CD4-positive, alpha-beta T cell (primary cell): ENCODE measurements around the gene TRIM67. TPM values are rescaled to one million over a fixed set of nuclear protein-coding genes. Genes with fewer than 3 reads are reported as not detected.

Source experiments
- ATAC-seq: fragments of 200-7000 bp; cut with Tn5 transposase; one replicate; pipeline ENCODE4 v1.10.0; 2022; ENCODE audit warnings: mild to moderate bottlenecking; ENCODE audit not compliant: poor library complexity
- CTCF ChIA-PET: fragments of 350-600 bp; sonication (Branson Sonifier 250); formaldehyde crosslinking; loops from one replicate; lab custom pipeline; 2021; ENCODE audit warnings: antibody characterized with exemption, inconsistent platforms; lab: Charles Lee
- POLR2A ChIA-PET: fragments of 350-600 bp; sonication (Branson Sonifier 250); formaldehyde crosslinking; loops from one replicate; lab custom pipeline; 2021; ENCODE audit warnings: antibody characterized with exemption, inconsistent platforms; lab: Charles Lee
- DNase-seq, 14 experiments: peaks; one replicate each; pipeline ENCODE4 v3.0.0-alpha.2; 2013 to 2020; ENCODE audit warnings: mixed read lengths in 2 of 14
- H3K27ac ChIP-seq, 2 donors: one replicate each; pipeline versions ENCODE4 v1.5.1 to v1.7.0; 2013; ENCODE audit warnings: low read length in 2 of 2, low read depth in 1 of 2, mild to moderate bottlenecking in 1 of 2
- H3K27me3 ChIP-seq, 2 experiments: 1 replicate in 1 of 2; 2 replicates in 1 of 2; pipeline versions ENCODE4 v1.6.1 to v1.7.0; 2013; ENCODE audit warnings: low read length in 2 of 2, control low read depth in 1 of 2, mild to moderate bottlenecking in 1 of 2, moderate library complexity in 1 of 2; ENCODE audit not compliant: insufficient read depth in 2 of 2, control insufficient read depth in 1 of 2
- H3K36me3 ChIP-seq: one replicate; pipeline ENCODE4 v1.6.1; 2013; ENCODE audit warnings: low read length, control low read depth; ENCODE audit not compliant: insufficient read depth
- H3K4me1 ChIP-seq: one replicate; pipeline ENCODE4 v1.6.1; 2013; ENCODE audit warnings: low read length, control low read depth; ENCODE audit not compliant: insufficient read depth
- H3K4me3 ChIP-seq: one replicate; pipeline ENCODE4 v1.5.1; 2013; ENCODE audit warnings: mild to moderate bottlenecking, low read length, moderate library complexity
- H3K9me3 ChIP-seq, 2 experiments: 1 replicate in 1 of 2; 2 replicates in 1 of 2; pipeline versions ENCODE4 v1.6.1 to v1.7.0; 2013; ENCODE audit warnings: low read length in 2 of 2, mild to moderate bottlenecking in 2 of 2, control low read depth in 1 of 2, moderate library complexity in 1 of 2; ENCODE audit not compliant: control insufficient read depth in 1 of 2, insufficient read depth in 1 of 2
- H3K27ac Mint-ChIP-seq: one replicate; pipeline ENCODE4 v1.8.0; 2020; ENCODE audit warnings: mixed read lengths
- H3K27me3 Mint-ChIP-seq: one replicate; pipeline ENCODE4 v1.8.0; 2021; ENCODE audit warnings: mixed read lengths
- H3K36me3 Mint-ChIP-seq: one replicate; pipeline ENCODE4 v1.8.0; 2021; ENCODE audit warnings: low read depth, mixed read lengths
- H3K4me1 Mint-ChIP-seq: one replicate; pipeline ENCODE4 v1.8.0; 2021; ENCODE audit warnings: low read depth, mixed read lengths
- H3K4me3 Mint-ChIP-seq: one replicate; pipeline ENCODE4 v1.8.0; 2020; ENCODE audit warnings: mild to moderate bottlenecking, mixed read lengths
- H3K9me3 Mint-ChIP-seq: one replicate; pipeline ENCODE4 v1.8.0; 2020; ENCODE audit warnings: mixed read lengths
- intact Hi-C, 2 experiments: fragments of 100-400 bp; cut with DNase I in 1 of 2; cut with micrococcal nuclease in 1 of 2; formaldehyde crosslinking; loops; one replicate each; pipeline versions ENCODE4 v1.15.1 to v1.9.0; 2023 to 2025; cut with DNase I, micrococcal nuclease
- total RNA-seq, 174 experiments: library from RNA in 2 of 174; stranded (reverse) in 2 of 174; gene quantifications; one replicate each; pipeline ENCODE4 v1.2.3 and lab custom pipeline; 2021 to 2026
- TF ChIP-seq, protein P1 (sequence below): fragments of 200-600 bp; IDR thresholded peaks from one replicate; pipeline ENCODE4 v1.8.0; 2022; ENCODE audit warnings: antibody characterized with exemption, mild to moderate bottlenecking

The TRIM67 gene
- total RNA-seq, 2 experiments from 2014 or later = not detected

DNA sequence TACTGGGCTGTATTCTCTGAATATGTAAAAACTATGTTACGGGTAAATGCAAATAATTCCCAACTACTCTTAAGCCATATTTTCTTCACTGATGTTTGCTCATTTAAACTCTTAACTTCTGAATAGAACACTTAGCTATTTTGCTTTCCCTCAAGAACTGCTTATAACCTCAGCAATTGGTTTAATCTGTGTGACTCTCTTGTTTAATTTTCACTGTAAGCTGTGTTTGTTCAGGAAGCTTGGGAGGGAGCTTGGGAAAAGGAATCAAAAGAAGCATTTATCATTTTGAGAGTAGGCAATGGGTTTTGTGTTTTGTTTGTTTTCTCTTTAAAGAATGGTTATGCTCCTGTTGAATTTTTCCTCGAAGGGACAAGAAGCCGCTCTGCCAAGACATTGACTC, 103.5 kb downstream of the TRIM67 start:
- H3K27me3 ChIP-seq = no peaks in the 10 kb centered on the region
- ChIA-PET POLR2A (no interaction called here), CTCF (interaction anchor here (0.6 kb wide), 1 partner anchor 117 kb away, joined by 3 read pairs; no protein-coding TSS in a partner anchor)
- no peaks in the 10 kb centered on the region for H3K4me1 Mint-ChIP-seq
- no peak overlapping the region for H3K4me3 ChIP-seq
- no peak overlapping the region for H3K27ac Mint-ChIP-seq
- peaks cover 91% of the 10 kb centered on the region for H3K36me3 Mint-ChIP-seq
- H3K4me3 Mint-ChIP-seq = no peak overlapping the region
- H3K9me3 ChIP-seq = no peaks in the 10 kb centered on the region
- peaks cover 68% of the 10 kb centered on the region for H3K36me3 ChIP-seq
- DNase-seq = no peak
- TF ChIP-seq, protein P1, sequence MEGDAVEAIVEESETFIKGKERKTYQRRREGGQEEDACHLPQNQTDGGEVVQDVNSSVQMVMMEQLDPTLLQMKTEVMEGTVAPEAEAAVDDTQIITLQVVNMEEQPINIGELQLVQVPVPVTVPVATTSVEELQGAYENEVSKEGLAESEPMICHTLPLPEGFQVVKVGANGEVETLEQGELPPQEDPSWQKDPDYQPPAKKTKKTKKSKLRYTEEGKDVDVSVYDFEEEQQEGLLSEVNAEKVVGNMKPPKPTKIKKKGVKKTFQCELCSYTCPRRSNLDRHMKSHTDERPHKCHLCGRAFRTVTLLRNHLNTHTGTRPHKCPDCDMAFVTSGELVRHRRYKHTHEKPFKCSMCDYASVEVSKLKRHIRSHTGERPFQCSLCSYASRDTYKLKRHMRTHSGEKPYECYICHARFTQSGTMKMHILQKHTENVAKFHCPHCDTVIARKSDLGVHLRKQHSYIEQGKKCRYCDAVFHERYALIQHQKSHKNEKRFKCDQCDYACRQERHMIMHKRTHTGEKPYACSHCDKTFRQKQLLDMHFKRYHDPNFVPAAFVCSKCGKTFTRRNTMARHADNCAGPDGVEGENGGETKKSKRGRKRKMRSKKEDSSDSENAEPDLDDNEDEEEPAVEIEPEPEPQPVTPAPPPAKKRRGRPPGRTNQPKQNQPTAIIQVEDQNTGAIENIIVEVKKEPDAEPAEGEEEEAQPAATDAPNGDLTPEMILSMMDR = no peak
- H3K27me3 Mint-ChIP-seq = no peaks in the 10 kb centered on the region
- H3K9me3 Mint-ChIP-seq = no peaks in the 10 kb centered on the region
- H3K27ac ChIP-seq = no peak overlapping the region
- ATAC-seq = no peak
- intact Hi-C loops = no loop called here
- no peaks in the 10 kb centered on the region for H3K4me1 ChIP-seq

DNA sequence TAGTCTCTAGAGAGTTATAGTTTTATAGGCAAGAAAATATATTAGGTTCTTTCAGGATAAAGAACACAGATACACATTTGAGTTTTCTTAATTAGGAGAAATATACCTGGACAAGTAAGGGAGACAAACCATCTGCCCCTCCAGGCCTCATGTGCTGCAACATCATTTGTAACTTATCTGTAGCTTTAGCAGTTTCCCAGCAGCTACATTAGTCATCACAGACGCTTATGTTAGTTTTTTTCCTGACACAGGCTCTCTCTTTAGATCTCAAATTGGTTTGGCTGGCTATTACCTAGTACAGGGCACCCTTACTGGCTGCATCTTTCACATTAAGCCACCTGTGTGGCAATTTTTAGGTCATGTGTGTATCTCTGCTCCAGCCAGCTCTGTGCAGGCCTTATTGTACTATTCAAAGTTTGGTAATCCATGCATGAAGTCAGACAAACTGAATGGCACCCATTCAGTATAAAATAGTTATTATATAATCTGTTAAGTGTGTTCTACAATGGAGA, 105.0 kb downstream of the TRIM67 start:
- ATAC-seq = no peak

More for the DNA sequence above, 105.0 kb downstream of the TRIM67 start:
- no peak overlapping the region for H3K4me3 ChIP-seq
- Mint-ChIP-seq H3K9me3 (no peaks in the 10 kb centered on the region), H3K4me1 (no peaks in the 10 kb centered on the region), H3K27me3 (no peaks in the 10 kb centered on the region), H3K4me3 (no peak overlapping the region), H3K27ac (no peak overlapping the region), H3K36me3 (peaks cover 91% of the 10 kb centered on the region)
- ChIA-PET CTCF (interaction anchor here (1.3 kb wide), 1 partner anchor 49 kb away, joined by 4 read pairs; no protein-coding TSS in a partner anchor), POLR2A (no interaction called here)
- TF ChIP-seq, protein P1 = no peak
- DNase-seq = no peak
- no peaks in the 10 kb centered on the region for H3K4me1 ChIP-seq
- H3K36me3 ChIP-seq = peaks cover 59% of the 10 kb centered on the region
- H3K27ac ChIP-seq = no peak overlapping the region
- no peaks in the 10 kb centered on the region for H3K27me3 ChIP-seq
- intact Hi-C loops = no loop called here
- H3K9me3 ChIP-seq = no peaks in the 10 kb centered on the region

Other genes starting within 250 kb of the TRIM67 start
- gene TTC13, start 183.2 kb upstream of the TRIM67 start, total RNA-seq = 10 to 100 TPM; 24.9 to 25.0 TPM
- gene ARV1, start 183.0 kb upstream of the TRIM67 start, total RNA-seq = 1 to 10 TPM; 1.5 to 1.8 TPM
- gene FAM89A, start 121.8 kb upstream of the TRIM67 start, total RNA-seq = 1 to 10 TPM; 3.3 to 4.0 TPM
- gene GNPAT, start 79.2 kb downstream of the TRIM67 start, total RNA-seq = 10 to 100 TPM; 11.8 to 12.8 TPM
- gene EXOC8, start 175.8 kb downstream of the TRIM67 start, total RNA-seq = 10 to 100 TPM; 28.0 to 31.9 TPM
- gene SPRTN, start 176.2 kb downstream of the TRIM67 start, total RNA-seq = 10 to 100 TPM; 27.7 to 30.9 TPM